ENCODE data around the gene PLA2G2C.

DNA sequence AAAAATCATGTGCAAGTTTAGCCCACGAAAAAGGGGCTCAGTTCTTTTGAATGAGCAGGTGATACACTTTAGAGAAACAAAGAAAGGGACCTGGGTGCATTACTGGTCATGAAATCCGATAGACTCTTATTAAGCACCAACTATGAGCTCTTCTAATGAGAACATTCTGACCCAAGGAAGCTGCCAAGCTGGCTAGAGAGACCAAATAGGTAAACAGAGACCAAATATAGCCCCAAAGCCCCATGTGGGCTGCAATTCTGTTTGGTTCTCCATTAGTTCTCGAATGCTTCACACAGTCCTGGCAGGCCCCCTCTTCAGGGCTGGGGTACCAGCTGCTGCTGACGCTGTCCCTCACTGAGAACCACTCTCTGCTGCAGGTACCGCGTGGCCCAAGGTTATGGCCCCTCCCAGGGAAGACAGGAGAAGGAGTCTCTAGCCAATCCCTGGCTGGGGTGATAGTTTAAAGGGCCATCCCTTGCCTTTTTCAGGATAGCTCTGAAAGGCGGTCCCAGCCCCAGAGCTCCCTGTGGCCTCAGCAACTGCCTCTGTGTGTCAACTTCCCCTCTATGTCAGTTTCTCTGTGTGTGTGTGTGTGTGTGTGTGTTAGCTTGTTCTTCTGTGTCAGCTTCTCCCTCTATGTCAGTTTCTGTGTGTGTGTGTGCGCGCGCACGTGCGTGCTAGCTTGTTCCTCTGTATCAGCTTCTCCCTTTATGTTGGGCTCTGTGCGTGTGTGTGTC lies 7.5 kb downstream of the PLA2G2C start:
- TF ChIP-seq, protein P1, sequence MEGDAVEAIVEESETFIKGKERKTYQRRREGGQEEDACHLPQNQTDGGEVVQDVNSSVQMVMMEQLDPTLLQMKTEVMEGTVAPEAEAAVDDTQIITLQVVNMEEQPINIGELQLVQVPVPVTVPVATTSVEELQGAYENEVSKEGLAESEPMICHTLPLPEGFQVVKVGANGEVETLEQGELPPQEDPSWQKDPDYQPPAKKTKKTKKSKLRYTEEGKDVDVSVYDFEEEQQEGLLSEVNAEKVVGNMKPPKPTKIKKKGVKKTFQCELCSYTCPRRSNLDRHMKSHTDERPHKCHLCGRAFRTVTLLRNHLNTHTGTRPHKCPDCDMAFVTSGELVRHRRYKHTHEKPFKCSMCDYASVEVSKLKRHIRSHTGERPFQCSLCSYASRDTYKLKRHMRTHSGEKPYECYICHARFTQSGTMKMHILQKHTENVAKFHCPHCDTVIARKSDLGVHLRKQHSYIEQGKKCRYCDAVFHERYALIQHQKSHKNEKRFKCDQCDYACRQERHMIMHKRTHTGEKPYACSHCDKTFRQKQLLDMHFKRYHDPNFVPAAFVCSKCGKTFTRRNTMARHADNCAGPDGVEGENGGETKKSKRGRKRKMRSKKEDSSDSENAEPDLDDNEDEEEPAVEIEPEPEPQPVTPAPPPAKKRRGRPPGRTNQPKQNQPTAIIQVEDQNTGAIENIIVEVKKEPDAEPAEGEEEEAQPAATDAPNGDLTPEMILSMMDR (IDR thresholded peaks at IDR 0.05): no peak
- no peak for TF ChIP-seq POLR2AphosphoS5 (IDR thresholded peaks at IDR 0.05)
